Stimulated activated CD8-positive, alpha-beta memory T cell treated with anti-CD3 and anti-CD28 coated beads, Interleukin-7, amount 100 ng/mL, for 4 hours (primary cell): Measurements from ENCODE around the gene LYG1.
"Not testable (repeated sequence)": the region's sequence is repeated elsewhere in the genome, so short reads cannot be mapped to it uniquely, and the experiment has no call there.

Experiments used
- DNase-seq, 2 donors: peaks; one replicate each; pipeline ENCODE4 v3.0.0-alpha.2; 2020; ENCODE audit warnings: low read depth in 2 of 2

The LYG1 gene

DNA sequence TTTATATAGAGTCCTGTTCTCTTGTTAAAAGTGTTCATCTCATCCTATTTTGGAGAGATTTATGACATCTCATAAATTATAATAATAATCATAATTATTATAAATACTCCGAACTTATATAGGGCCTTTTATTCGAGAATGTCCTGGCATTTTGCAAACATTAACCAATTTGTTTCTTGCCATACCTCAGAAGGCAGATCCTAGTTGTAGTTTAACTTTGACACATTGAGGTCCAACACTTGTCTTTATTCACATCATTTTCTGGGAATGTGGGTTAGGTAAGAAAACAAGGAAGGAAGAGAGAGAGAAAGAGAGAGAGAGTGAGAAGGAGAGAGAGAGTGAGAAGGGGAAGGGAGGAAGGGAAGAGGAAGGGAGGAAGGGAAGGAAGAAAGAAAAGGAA, at the start of gene LYG1:
Gene LYG1, minus strand, starts transcription at position 101 of the 400 bp plus-strand sequence. CDS start 5,527 bp downstream, outside the sequence.
- not testable (repeated sequence) for DNase-seq

DNA sequence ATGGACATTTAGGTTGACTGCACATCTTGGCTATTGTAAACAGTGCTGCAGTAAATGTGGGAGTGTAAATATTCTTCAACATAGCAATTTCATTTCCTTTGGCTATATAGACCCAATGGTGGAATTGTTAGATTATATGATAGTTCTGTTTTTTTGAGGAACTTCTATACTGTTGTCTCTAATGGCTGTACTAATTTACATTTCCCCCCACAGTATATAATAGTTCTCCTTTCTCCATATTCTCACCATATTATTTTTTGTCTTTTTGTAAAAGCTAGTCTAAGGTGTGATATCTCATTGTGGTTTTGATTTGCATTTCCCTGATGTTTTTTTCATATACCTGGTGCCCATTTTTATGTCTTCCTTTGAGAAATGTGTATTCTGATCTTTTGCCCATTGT, 49.2 kb upstream of the LYG1 start:
- no peak for DNase-seq

DNA sequence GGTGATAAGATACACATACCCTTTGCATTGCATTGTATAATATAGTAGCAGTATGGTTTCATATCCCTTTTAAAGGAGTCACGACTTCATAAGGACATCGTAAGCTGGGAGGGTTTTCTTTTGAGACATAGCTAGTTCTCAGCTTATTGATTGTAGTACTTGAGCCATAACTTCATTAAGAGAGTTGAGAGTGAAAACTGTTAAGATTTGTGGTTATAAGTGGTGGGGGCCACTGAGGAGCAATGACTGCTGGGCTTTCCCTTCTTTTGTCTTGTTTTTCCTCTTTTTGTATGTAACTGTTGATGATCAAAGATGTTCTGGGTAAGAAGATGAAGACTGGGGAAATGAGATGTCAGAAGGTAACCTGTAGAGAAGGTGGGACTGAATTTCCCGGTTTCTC, 47.2 kb upstream of the LYG1 start:
- DNase-seq, result no peak

DNA sequence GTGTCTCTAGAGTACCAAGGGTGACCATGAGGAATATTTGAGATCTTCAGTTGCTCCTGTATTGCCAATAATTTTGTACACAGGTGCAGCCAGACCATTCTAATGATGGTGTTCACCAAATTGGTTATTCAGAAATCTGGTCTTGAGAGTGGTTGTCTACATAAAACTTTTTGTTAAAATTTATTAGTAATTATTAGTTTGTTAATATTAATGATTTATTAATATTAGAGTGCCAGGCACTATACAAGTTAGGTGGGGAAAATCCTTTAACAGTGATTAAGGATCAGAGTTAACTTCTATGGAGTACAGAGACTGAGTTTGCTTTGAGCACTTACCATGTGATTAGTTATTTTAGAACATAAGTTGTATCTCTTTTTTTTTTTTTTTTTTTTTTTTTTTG, 45.2 kb upstream of the LYG1 start:
- no peak for DNase-seq

DNA sequence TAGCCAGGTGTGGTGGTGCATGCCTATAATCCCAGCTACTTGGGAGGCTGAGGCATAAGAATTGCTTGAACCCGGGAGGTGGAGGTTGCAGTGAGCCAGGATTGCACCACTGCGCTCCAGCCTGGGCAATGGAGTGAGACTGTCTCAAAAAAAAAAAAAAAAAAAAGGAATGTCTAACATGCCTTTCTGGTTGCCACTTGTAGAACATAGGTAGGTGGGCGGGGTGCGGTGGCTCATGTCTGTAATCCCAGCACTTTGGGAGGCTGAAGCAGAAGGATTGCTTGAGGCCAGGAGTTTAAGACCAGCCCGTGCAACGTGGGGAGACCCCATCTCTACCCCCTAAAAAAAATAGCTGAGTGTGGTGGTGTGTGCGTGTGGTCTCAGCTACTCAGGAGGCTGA, 44.4 kb upstream of the LYG1 start:
- DNase-seq, result not testable (repeated sequence)

DNA sequence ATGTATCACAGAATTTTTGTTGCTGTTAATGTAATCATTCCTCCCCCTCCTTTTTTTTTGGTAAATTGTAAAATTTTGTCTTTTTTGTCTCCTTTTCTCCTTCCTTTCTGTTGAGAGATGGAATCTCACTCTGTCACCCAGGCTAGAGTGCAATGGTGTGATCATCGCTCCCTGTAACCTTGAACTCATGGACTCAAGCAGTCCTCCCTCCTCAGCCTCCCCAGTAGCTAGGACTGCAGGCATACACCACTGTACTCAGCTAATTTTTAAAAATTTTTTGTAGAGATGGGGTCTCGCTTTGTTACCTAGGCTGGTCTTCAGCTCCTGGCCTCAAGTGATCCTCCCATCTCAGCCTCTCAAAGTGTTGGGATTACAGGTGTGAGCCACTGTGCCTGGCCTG, 41.5 kb upstream of the LYG1 start:
- DNase-seq, result no peak

DNA sequence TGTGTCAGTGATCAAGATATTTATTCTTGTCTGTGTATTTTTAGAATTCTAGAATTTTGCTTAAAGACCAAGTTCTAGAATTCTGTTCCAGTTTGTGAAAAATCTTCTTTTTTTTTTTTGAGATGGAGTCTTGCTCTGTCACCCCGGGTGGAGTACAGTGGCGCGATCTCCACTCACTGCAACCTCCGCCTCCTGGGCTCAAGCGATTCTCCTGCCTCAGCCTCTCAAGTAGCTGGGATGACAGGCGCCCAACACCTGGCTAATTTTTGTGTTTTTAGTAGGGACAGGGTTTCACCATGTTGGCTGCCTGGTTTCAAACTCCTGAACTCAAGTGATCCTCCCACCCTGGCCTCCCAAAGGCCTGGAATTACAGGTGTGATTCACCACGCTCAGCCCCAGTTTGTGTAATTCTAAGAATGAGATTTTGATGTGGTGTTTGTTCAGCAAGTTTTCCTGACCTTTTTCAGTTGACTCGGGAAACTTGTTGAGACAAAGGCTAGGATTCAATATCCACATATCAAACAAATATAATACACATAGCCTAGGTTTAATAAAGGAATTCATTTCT, 39.8 kb upstream of the LYG1 start:
- DNase-seq, result no peak

DNA sequence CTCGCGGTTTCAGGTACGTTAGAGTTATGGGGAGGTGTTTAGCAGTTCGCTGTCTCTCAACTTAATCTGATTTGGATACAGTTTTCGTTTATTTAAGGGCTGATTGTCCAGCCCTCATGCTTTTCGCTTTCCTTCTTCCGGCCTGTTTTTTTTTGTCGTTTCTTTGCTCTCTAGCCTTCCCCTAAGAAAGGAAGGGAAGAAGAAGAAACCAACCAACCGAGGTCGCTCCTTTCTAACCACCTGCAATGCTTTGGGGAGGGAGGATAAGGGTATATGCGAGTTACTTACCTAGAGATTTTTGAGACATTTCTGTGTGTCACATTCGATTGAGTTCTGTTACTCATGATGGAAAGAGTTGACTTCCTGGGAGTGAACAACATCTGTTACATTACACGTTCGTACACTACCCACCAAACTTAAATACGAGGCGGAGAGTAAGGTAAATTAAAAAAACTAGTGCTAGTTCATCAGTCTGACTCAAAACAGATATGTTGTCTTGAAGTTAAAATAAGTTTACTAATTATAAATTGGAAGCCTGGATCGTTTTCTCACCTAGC, 37.1 kb upstream of the LYG1 start:
- no peak for DNase-seq

DNA sequence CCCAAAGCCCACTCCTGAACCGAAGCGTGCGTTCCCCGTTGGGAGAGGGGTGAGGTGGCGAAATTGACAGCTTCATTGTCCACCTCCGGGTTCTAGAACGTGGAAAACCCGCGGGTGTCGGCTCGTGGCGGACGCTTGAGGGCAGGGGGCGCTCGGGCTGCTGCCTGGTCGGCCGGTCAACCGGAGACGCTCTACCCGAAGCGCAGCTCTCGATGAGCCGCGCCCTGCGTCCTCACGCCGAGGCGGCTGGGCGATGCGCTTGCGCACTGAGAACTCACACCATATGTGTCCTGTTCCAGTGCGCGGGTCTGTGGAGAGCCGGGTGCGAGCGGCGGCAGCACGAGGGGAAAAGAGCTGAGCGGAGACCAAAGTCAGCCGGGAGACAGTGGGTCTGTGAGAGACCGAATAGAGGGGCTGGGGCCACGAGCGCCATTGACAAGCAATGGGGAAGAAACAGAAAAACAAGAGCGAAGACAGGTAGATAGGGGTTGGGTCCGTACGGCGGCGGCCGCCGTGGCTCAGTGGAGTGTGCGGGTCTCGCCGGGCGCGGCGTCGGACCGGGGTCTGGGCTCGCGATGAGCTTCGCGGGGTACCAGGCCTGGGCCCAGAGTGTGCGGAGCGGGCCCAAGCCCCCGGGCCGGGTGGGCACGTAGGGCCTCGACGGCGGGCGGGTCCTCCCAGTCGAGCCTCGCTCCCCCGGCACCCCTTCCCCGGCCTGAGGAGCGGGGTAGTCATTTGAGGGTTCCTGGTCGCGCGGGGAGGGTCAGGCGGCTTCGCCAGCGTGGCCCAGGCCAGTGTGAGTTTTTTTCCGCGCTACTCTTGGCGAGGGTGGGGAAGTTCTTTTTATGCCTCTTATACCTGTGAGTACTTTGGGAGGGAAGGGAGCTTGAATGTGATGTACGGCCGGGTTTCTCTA, 36.4 kb upstream of the LYG1 start, which contains the start of gene EIF5B:
Gene EIF5B, plus strand, starts transcription at position 277 of the 916 bp plus-strand sequence. Its CDS starts 166 bp downstream, at position 443.
- peak; percentile 87 to 95 for DNase-seq

DNA sequence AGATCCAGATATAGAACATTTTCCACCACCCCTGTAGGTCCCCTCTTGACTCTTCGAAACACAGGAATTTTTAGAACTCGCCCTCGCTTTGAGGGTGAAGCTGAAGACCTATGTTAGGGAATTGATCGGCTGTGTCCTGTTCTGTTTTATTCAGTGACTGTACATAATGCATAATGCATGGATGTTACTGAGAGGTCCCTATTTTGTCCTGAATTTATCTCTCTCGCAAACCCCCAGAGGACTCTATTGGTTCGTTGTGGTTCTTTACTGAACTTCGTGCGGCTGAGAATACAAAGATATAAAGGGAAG, 35.8 kb upstream of the LYG1 start:
- no peak for DNase-seq

DNA sequence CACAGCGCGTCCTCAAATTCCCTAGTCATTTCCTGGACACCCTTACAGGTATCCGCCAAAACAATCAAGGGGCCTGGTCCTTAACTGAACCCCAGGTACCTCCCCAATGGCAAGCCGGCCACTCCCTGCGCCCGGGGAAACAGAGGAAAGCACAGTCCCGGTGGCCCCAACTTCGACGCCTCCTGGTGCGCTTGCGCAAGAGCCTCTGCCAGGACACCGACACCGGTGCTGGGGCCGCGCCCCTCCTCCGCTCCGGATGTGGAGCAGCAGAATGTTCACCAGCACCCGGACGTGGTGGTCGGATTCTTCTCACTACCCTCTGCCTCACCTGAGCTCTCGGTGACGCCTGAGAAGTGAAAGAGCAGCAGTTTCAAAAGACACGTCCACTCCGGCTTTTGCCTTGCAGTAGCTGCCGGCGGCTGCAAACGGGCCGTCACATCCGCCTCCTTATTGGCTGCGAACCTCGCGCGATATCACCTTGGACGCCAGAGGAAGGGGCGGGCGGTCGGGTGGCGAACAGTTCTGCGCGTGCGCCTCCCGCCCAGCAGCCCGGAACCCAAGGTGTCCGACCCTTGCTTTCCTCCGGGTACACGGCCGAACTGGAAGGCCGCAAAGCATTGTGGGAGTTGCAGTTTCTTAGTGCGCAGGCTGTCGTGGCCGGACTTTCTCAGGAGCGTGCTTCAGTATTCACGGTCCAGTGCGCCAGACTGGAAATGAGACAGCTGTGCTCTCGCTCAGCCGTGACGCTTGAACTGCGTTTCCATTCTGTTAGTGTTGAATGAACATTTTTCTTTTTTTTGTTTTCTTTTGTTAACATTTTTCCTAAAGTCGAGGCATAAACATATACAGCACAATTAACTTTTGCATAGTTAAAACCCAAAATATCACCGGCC, 35.2 kb upstream of the LYG1 start, which contains the start of gene TXNDC9:
Gene TXNDC9, minus strand, starts transcription at position 423 of the 893 bp plus-strand sequence. CDS start 3,123 bp downstream, outside the sequence.
- peak; percentile 95 to 97 for DNase-seq

DNA sequence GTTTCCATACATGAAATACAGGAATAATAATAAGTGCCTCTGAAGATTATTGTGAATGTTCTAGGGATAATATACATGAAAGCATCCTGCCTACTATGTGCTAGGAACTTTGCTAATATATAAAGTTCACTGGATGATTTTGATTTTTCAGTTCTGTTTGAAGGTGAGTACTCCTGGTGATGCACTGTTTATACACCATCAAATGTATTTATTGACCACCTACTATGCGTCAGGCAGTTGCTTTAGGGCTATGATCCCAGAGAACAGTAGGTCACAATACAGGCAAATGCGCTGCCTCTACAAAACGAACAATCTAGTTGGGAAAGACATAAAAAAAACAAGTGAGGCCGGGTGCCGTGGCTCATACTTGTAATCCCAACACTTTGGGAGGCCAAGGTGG, 24.4 kb upstream of the LYG1 start:
- DNase-seq, result no peak

DNA sequence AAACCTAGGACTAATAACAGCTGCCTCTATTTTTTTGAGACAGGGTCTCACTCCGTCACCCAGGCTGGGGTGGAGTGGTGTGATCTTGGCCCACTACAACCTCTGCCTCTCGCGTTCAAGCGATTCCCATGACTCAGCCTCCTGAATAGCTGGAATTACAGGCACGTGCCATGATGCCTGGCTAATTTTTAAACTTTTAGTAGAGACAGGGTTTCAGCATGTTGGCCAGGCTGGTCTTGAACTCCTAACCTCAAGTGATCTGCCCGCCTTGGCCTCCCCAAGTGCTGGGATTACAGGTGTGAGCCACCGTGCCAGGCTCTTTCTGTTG, 16.8 kb upstream of the LYG1 start:
- not testable (repeated sequence) for DNase-seq

DNA sequence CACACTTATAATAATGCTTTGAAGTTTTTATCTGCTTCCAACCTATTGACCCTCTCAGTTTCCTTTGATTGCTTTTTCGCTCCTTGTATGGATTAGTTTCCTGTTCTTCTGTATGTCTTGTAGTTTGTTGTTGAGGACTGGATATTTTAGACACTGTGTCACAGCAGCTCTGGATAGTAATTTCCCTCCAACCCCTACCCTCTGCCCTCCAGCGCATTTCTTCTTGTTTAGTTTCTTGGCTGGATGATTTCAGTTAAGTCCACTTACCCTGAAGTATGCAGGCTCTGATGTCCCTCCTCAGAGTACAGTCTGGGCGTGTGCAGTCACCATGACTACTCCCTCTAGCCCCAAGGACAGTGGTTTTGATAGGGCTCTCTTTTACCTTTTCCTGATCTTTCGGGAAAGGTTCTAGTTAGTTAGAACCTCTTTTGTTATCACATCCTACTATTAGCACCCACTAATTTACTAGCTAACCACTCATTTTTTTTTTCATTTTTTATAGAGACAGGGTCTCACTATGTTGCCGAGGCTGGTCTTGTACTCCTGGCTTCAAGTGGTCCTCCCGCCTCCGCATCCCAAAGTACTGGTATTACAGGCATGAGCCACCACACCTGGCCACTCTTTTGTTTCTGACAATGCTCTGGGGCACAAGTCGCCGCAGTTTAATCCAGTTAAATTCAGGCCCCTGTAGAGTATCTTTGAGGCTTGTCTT, 16.3 kb upstream of the LYG1 start:
- no peak for DNase-seq

DNA sequence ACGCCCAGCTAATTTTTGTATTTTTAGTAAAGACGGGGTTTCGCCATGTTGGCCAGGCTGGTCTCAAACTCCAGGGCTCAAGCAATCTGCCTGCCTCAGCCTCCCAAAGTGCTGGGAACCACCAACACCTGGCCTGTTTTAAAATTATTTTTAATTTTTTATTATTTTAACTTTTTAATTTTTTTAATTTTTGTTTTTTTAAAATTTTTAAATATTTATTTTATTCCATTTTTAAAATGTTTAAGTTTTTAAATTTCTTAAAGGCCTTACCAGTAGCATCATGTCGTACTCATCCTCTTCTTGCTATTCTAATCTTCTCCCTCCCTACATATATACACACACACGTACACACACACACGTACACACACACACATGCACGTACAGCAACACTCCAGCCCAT, 1.4 kb downstream of the LYG1 start:
- no peak for DNase-seq

DNA sequence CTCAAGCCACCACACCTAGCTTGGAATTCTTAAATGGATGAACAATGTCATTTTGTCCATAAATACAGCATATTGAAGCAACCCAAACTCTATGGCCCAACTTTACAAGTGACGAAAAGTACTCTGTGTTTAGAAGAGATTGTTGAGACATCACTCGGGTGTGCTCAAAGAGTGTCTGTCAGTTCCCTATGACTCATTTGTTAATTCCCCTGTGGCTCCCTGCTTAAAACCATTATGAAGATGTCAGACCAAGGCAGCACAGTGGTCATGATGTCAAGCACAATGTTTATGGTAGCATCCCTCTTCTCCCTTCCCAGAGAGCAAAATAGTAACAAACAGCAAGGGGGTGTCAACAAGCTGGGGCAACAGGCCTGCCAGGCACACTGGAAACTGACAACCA, 3.0 kb downstream of the LYG1 start:
- no peak for DNase-seq

DNA sequence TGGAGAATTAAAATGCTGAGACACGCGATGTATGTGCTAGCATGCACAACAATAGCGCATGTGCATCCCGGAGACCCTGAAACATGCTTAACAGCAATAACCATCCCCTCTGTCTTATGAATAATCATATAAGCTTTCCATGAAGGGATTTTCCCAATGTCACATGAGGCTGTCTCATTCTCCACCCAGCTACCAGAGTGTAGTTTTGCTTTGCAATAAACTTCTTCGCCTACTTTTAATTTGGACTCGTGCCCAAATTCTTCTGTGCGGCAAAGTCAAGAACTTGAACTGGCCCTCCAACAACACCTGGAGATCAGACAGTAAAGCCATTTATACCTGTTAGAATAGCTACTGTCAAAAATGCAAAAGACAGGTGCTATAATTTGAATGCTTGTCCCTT, 15.5 kb downstream of the LYG1 start:
- no peak for DNase-seq

DNA sequence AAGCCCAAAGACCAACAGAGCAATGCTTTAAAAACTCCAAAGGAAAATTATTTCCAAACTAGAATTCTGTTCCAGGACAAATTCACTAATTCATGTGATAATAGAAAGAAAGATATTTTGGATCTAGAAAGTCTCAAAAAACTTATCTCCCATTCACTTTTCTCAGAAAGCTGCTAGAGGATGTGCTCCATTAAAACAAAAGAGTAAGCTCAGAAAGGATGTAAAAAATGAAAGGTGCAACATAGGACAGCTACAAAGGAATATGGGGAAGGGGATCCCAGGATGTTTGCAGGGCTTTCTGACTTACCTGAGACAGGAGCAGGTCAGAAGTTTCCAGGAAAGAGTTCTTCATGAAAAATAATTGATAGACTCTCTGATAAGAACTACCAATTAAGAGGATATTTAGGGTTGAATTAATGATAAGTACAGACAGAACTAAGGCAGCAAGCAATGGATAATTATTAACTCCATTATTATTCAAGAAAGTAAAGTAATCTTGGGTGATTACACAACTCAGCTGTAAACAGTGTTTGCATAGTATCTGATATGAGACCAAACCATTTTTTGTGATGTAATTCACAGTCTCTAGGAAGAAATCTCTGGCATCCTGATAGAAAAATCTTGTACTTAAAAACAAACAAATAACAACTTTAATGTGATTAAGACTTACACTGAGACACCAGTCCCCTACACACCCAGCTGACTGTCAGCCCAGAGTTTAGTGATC, 20.9 kb downstream of the LYG1 start:
- no peak for DNase-seq

DNA sequence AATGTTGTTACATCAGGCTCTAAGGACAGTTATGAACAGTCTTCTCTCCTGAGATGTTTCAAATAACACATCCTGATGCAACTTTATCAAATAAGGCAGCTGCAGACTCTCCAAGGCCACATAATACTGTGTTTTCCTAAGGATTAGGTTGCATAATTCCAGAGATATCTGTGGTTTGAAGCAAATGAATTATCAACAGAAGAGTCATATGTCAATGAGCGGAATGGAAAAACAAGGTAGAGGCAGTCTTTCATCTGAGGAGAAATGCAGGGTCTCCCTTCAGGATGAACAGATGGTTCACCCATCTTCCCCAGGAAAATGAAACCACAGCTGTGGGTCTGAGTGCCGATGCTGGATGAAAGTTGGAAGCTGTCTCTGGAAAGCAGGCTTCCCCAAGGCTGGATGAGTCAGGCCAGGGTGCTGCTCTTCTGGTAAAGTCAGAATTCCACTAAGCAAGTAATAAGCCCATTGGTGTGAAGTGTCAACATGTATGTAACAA, 22.2 kb downstream of the LYG1 start:
- DNase-seq, result no peak

DNA sequence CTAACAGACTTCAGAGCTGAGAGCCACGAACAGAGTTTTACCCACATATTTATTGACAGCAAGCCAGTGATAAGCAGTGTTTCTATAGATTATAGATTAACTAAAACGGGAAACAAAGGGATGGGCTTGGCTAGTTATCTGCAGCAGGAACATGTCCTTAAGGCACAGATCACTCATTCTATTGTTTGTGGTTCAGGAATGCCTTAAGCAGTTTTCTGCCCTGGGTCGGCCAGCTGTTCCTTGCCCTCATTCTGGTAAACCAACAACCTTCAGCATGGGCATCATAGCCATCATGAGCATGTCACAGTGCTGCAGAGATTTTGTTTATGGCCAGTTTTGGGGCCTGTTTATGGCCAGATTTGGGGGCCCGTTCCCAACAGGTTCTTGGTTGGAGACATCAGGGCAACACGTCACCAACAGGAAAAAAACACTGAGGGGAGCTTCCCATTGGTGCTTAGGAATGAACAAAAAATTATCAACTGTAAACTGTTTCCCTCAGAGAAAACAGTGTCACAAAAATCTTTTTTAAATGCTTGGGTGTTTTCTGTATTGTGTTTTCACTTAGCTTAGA, 22.7 kb downstream of the LYG1 start:
- DNase-seq, result not testable (repeated sequence)
